ENCODE results near the gene FCRL2. TPM values are rescaled to one million over a fixed set of nuclear protein-coding genes. Genes with fewer than 3 reads are reported as not detected.

Gene FCRL2
- total RNA-seq, 1 donor from 2014 or later, result 0.20 TPM

- no peak for ATAC-seq
- no peak overlapping the region for H3K27ac ChIP-seq
These were observed 29.7 kb upstream of the FCRL2 start for GRCh38 chr1:157806431-157807149.

GRCh38 chr1:157803851-157804250 is 26.9 kb upstream of the FCRL2 start:
- intact Hi-C loops (cut with DNase I), result no loop called here
- Histone ChIP-seq H3K36me3 (no peaks in the 10 kb centered on the region), H3K27ac (no peak overlapping the region), H3K9me3 (no peaks in the 10 kb centered on the region), H3K27me3 (no peaks in the 10 kb centered on the region), H3K4me1 (no peaks in the 10 kb centered on the region), H3K4me3 (no peak overlapping the region)
- peak; percentile 93 for ATAC-seq
- peak; percentile 68 for DNase-seq
- no peak for TF ChIP-seq CTCF (IDR thresholded peaks at IDR 0.05)

More at GRCh38 chr1:157806431-157807149, 29.7 kb upstream of the FCRL2 start:
- Histone ChIP-seq H3K36me3 (no peaks in the 10 kb centered on the region), H3K4me1 (no peaks in the 10 kb centered on the region), H3K27me3 (no peaks in the 10 kb centered on the region), H3K4me3 (no peak overlapping the region), H3K9me3 (no peaks in the 10 kb centered on the region)
- no peak for TF ChIP-seq CTCF (IDR thresholded peaks at IDR 0.05)
- intact Hi-C loops (cut with DNase I), result no loop called here
- DNase-seq, result no peak

- H3K27ac ChIP-seq, result no peak overlapping the region
- H3K9me3 ChIP-seq, result no peaks in the 10 kb centered on the region
- no peak for TF ChIP-seq CTCF (IDR thresholded peaks at IDR 0.05)
- no peak for DNase-seq
- H3K27me3 ChIP-seq, result no peaks in the 10 kb centered on the region
- ATAC-seq, result no peak
- no peaks in the 10 kb centered on the region for H3K36me3 ChIP-seq
- H3K4me1 ChIP-seq, result no peaks in the 10 kb centered on the region
- no peak overlapping the region for H3K4me3 ChIP-seq
- intact Hi-C loops (cut with DNase I), result no loop called here
These were observed 23.1 kb upstream of the FCRL2 start for GRCh38 chr1:157799996-157800395.

- no peaks in the 10 kb centered on the region for H3K4me1 ChIP-seq
- intact Hi-C loops (cut with DNase I), result no loop called here
- no peaks in the 10 kb centered on the region for H3K36me3 ChIP-seq
- H3K27ac ChIP-seq, result no peak overlapping the region
- no peak overlapping the region for H3K4me3 ChIP-seq
- ATAC-seq (peak; percentile 80), DNase-seq (no peak)
- no peaks in the 10 kb centered on the region for H3K9me3 ChIP-seq
- TF ChIP-seq CTCF (IDR thresholded peaks at IDR 0.05), result no peak
- no peaks in the 10 kb centered on the region for H3K27me3 ChIP-seq
These were observed 21.3 kb upstream of the FCRL2 start for GRCh38 chr1:157798211-157798610.

GRCh38 chr1:157785248-157785647 is 8.3 kb upstream of the FCRL2 start:
- intact Hi-C loops (cut with DNase I), result no loop called here
- no peak overlapping the region for H3K27ac ChIP-seq

More at GRCh38 chr1:157785248-157785647, 8.3 kb upstream of the FCRL2 start:
- H3K4me3 ChIP-seq, result no peak overlapping the region
- H3K36me3 ChIP-seq, result no peaks in the 10 kb centered on the region
- no peak for DNase-seq
- no peaks in the 10 kb centered on the region for H3K4me1 ChIP-seq
- no peaks in the 10 kb centered on the region for H3K9me3 ChIP-seq
- H3K27me3 ChIP-seq, result no peaks in the 10 kb centered on the region
- ATAC-seq, result peak; percentile 61
- no peak for TF ChIP-seq CTCF (IDR thresholded peaks at IDR 0.05)

Measured in upper lobe of right lung (tissue), 1 donor.